SK-N-SH treated with all-trans-retinoic acid at 6 μM for 48 hours (cell line): ENCODE results near the gene PDCD2L.

Experiments used
- ARNTL ChIP-seq: fragments of 450-650 bp; formaldehyde crosslinking; IDR thresholded peaks from 2 replicates; pipeline ENCODE4 v1.5.0; 2020; ENCODE audit warnings: low read depth, mild to moderate bottlenecking, moderate library complexity, borderline replicate concordance
- CSDC2 ChIP-seq: fragments of 250-450 bp; sonication (Bioruptor Pico); IDR thresholded peaks from 2 replicates; pipeline ENCODE4 v1.5.0; 2020; ENCODE audit warnings: mild to moderate bottlenecking, moderate library complexity
- ESRRG ChIP-seq: fragments of 250-450 bp; sonication (Bioruptor Pico); IDR thresholded peaks from 2 replicates; pipeline ENCODE4 v1.6.1; 2021; ENCODE audit warnings: mild to moderate bottlenecking
- ISL1 ChIP-seq: fragments of 250-450 bp; sonication (Bioruptor Pico); IDR thresholded peaks from 2 replicates; pipeline ENCODE4 v2.1.2; 2022; ENCODE audit warnings: mild to moderate bottlenecking, moderate library complexity
- PATZ1 ChIP-seq: fragments of 250-450 bp; sonication (Bioruptor Pico); IDR thresholded peaks from 2 replicates; pipeline ENCODE4 v1.8.0; 2020; ENCODE audit warnings: mild to moderate bottlenecking, moderate library complexity, borderline replicate concordance
- SNAI2 ChIP-seq: fragments of 250-450 bp; sonication (Bioruptor Pico); IDR thresholded peaks from 2 replicates; pipeline ENCODE4 v1.5.0; 2020; ENCODE audit warnings: mild to moderate bottlenecking, moderate library complexity
- ZFP3 ChIP-seq: fragments of 250-450 bp; sonication (Bioruptor Pico); IDR thresholded peaks from 2 replicates; pipeline ENCODE4 v1.5.0; 2020; ENCODE audit warnings: mild to moderate bottlenecking, moderate library complexity
- ZFP30 ChIP-seq: fragments of 450-650 bp; formaldehyde crosslinking; IDR thresholded peaks from 2 replicates; pipeline ENCODE4 v1.5.0; 2022; ENCODE audit warnings: mild to moderate bottlenecking, moderate library complexity

GRCh38 chr19:34362679-34363069, 41.5 kb upstream of the PDCD2L start:
- TF ChIP-seq ZFP30 (CRISPR knock-in tag) = no peak
- no peak for TF ChIP-seq ISL1 (CRISPR knock-in tag)
- TF ChIP-seq ARNTL (CRISPR knock-in tag) = no peak
- no peak for TF ChIP-seq PATZ1 (CRISPR knock-in tag)
- TF ChIP-seq ZFP3 (CRISPR knock-in tag) = no peak
- no peak for TF ChIP-seq ESRRG (CRISPR knock-in tag)
- TF ChIP-seq CSDC2 (CRISPR knock-in tag) = no peak
- no peak for TF ChIP-seq SNAI2
